NCI-H82 treated with DMSO at 0.1 percent for 48 hours (cell line): ENCODE data around the gene RNF14.
"Not testable (repeated sequence)": the region's sequence is repeated elsewhere in the genome, so short reads cannot be mapped to it uniquely, and the experiment has no call there.

ENCODE experiments used
- DNase-seq: peaks from one replicate; lab custom pipeline; 2025; ENCODE audit not compliant: unreplicated experiment; lab: John Stamatoyannopoulos, UW

Gene RNF14

GRCh38 chr5:142012792-142013388 lies 44.0 kb downstream of the RNF14 start, which contains the start of gene GNPDA1:
Gene GNPDA1, minus strand, starts transcription at chr5:142013027. Its CDS starts 992 bp downstream, at chr5:142012035.
- peak; percentile 15 for DNase-seq

- no peak for DNase-seq
Measured at GRCh38 chr5:142013734-142014521, 45.0 kb downstream of the RNF14 start.

- peak; percentile 49 for DNase-seq
Measured at GRCh38 chr5:142014911-142015584, 46.1 kb downstream of the RNF14 start.

- DNase-seq, result no peak
Measured at GRCh38 chr5:142015781-142016533, 47.1 kb downstream of the RNF14 start.

- no peak for DNase-seq
Measured at GRCh38 chr5:142016556-142016955, 47.7 kb downstream of the RNF14 start.

- no peak for DNase-seq
Measured at GRCh38 chr5:142017832-142018427, 49.0 kb downstream of the RNF14 start.

- no peak for DNase-seq
Measured at GRCh38 chr5:142020122-142020659, 51.3 kb downstream of the RNF14 start.

GRCh38 chr5:142023836-142024235 lies 54.9 kb downstream of the RNF14 start:
- no peak for DNase-seq

- peak; percentile 90 for DNase-seq
Measured at GRCh38 chr5:142024771-142025304, 55.9 kb downstream of the RNF14 start.

- DNase-seq, result no peak
Measured at GRCh38 chr5:142025637-142026036, 56.7 kb downstream of the RNF14 start.

- DNase-seq, result no peak
Measured at GRCh38 chr5:142032150-142032549, 63.2 kb downstream of the RNF14 start.

GRCh38 chr5:142032747-142033631 lies 64.1 kb downstream of the RNF14 start:
- DNase-seq, result peak; percentile 12

GRCh38 chr5:142033632-142034567 lies 65.0 kb downstream of the RNF14 start:
- peak; percentile 66 for DNase-seq

GRCh38 chr5:142034994-142035393 lies 66.1 kb downstream of the RNF14 start:
- no peak for DNase-seq

GRCh38 chr5:142036918-142037317 lies 68.0 kb downstream of the RNF14 start:
- DNase-seq, result no peak

GRCh38 chr5:142037599-142037998 lies 68.7 kb downstream of the RNF14 start:
- not testable (repeated sequence) for DNase-seq

GRCh38 chr5:142038735-142039134 lies 69.8 kb downstream of the RNF14 start:
- DNase-seq, result no peak
